Measurements from ENCODE around the gene C17orf100.

Gene C17orf100

GRCh38 chr17:6638046-6638908 lies 13.3 kb upstream of the C17orf100 start:
- no peaks in the 10 kb centered on the region for H3K36me3 ChIP-seq (ENCODE audit: control insufficient read depth, insufficient read depth, low read length)
- no peaks in the 10 kb centered on the region for H3K27me3 ChIP-seq (replicated peaks; ENCODE audit: control insufficient read depth, insufficient read depth, low read length)
- H3K4me3 ChIP-seq (replicated peaks; ENCODE audit: low read depth, low read length) = no peak overlapping the region
- no peak for TF ChIP-seq CTCF (IDR thresholded peaks at IDR 0.05; ENCODE audit: insufficient read depth, low read length, poor library complexity, severe bottlenecking)
- no peak for DNase-seq (ENCODE audit: extremely low read depth, insufficient read length)

GRCh38 chr17:6639014-6639585 lies 12.5 kb upstream of the C17orf100 start:
- no peaks in the 10 kb centered on the region for H3K36me3 ChIP-seq (ENCODE audit: control insufficient read depth, insufficient read depth, low read length)
- TF ChIP-seq CTCF (IDR thresholded peaks at IDR 0.05; ENCODE audit: insufficient read depth, low read length, poor library complexity, severe bottlenecking) = no peak
- H3K27me3 ChIP-seq (replicated peaks; ENCODE audit: control insufficient read depth, insufficient read depth, low read length) = no peaks in the 10 kb centered on the region
- DNase-seq (ENCODE audit: extremely low read depth, insufficient read length) = no peak
- peak overlapping the region; percentile 73 for H3K4me3 ChIP-seq (replicated peaks; ENCODE audit: low read depth, low read length)

GRCh38 chr17:6639586-6640535 lies 11.7 kb upstream of the C17orf100 start:
- Histone ChIP-seq H3K4me3 (replicated peaks; ENCODE audit: low read depth, low read length) (peak overlapping the region; percentile 73), H3K36me3 (ENCODE audit: control insufficient read depth, insufficient read depth, low read length) (no peaks in the 10 kb centered on the region; the same call in 1 of the 2 replicates), H3K27me3 (replicated peaks; ENCODE audit: control insufficient read depth, insufficient read depth, low read length) (no peaks in the 10 kb centered on the region)
- DNase-seq (ENCODE audit: extremely low read depth, insufficient read length) = no peak
- no peak for TF ChIP-seq CTCF (IDR thresholded peaks at IDR 0.05; ENCODE audit: insufficient read depth, low read length, poor library complexity, severe bottlenecking)

GRCh38 chr17:6640536-6641246 lies 10.9 kb upstream of the C17orf100 start, which contains the start of the genes KIAA0753 and TXNDC17:
Gene KIAA0753, minus strand, starts transcription at chr17:6640711. Its CDS starts 5,608 bp downstream, at chr17:6635103.
Gene TXNDC17, plus strand, starts transcription at chr17:6641060. Its CDS starts 23 bp downstream, at chr17:6641083.
- no peaks in the 10 kb centered on the region; the same call in 1 of the 2 replicates for H3K36me3 ChIP-seq (ENCODE audit: control insufficient read depth, insufficient read depth, low read length)
- no peak for TF ChIP-seq CTCF (IDR thresholded peaks at IDR 0.05; ENCODE audit: insufficient read depth, low read length, poor library complexity, severe bottlenecking)
- DNase-seq (ENCODE audit: extremely low read depth, insufficient read length) = peak; percentile 98
- no peaks in the 10 kb centered on the region for H3K27me3 ChIP-seq (replicated peaks; ENCODE audit: control insufficient read depth, insufficient read depth, low read length)
- peak within 1 kb of the TSS; percentile 73 for H3K4me3 ChIP-seq (replicated peaks; ENCODE audit: low read depth, low read length)
